Neuronal stem cell (in vitro differentiated cells): Measurements from ENCODE around the gene ARMH4.
A peak's percentile ranks its signal among the peaks of the same experiment; 100 is the strongest.

Experiments
- DNase-seq: peaks from one replicate; pipeline ENCODE4 v3.0.0-alpha.2; 2013; ENCODE audit warnings: low spot score
- H2AFZ ChIP-seq: one replicate; pipeline ENCODE4 v1.6.1; 2013; ENCODE audit warnings: mild to moderate bottlenecking, low read length, inconsistent platforms
- H2AK5ac ChIP-seq: 2 replicates; pipeline ENCODE4 v1.6.1; 2013; ENCODE audit warnings: low read depth, mild to moderate bottlenecking, inconsistent platforms, low read length, moderate library complexity, mixed read lengths
- H2BK120ac ChIP-seq: 2 replicates; pipeline ENCODE4 v1.6.1; 2013; ENCODE audit warnings: low read depth, mild to moderate bottlenecking, inconsistent platforms, low read length, moderate library complexity, mixed read lengths
- H2BK12ac ChIP-seq: one replicate; pipeline ENCODE4 v1.6.1; 2013; ENCODE audit warnings: low read length, inconsistent platforms
- H2BK15ac ChIP-seq: 2 replicates; pipeline ENCODE4 v1.6.1; 2013; ENCODE audit warnings: mild to moderate bottlenecking, low read length, inconsistent platforms, mixed read lengths
- H2BK5ac ChIP-seq: one replicate; pipeline ENCODE4 v1.6.1; 2013; ENCODE audit warnings: inconsistent platforms, mild to moderate bottlenecking, low read length, moderate library complexity
- H3K14ac ChIP-seq: one replicate; pipeline ENCODE4 v1.6.1; 2013; ENCODE audit warnings: low read length, inconsistent platforms
- H3K18ac ChIP-seq: 2 replicates; pipeline ENCODE4 v1.6.1; 2013; ENCODE audit warnings: low read length, inconsistent platforms
- H3K23ac ChIP-seq: 2 replicates; pipeline ENCODE4 v1.6.1; 2013; ENCODE audit warnings: low read depth, mild to moderate bottlenecking, mixed read lengths, low read length, inconsistent platforms; ENCODE audit not compliant: poor library complexity
- H3K27ac ChIP-seq: replicated peaks from 3 replicates; pipeline ENCODE4 v1.5.1; 2013; ENCODE audit warnings: low read length, inconsistent platforms
- H3K27me3 ChIP-seq, 3 experiments: 2 replicates each; pipeline ENCODE4 v1.6.1; 2013; ENCODE audit warnings: low read length in 3 of 3, mild to moderate bottlenecking in 2 of 3, inconsistent platforms in 1 of 3, low read depth in 1 of 3, mixed read lengths in 1 of 3, moderate library complexity in 1 of 3; ENCODE audit not compliant: control insufficient read depth in 3 of 3, insufficient read depth in 3 of 3
- H3K36me3 ChIP-seq, 2 donors: replicated peaks in 1 of 2; 2 replicates each; pipeline ENCODE4 v1.6.1; 2013; ENCODE audit warnings: low read length in 2 of 2; ENCODE audit not compliant: control insufficient read depth in 2 of 2, insufficient read depth in 2 of 2
- H3K4ac ChIP-seq: 2 replicates; pipeline ENCODE4 v1.6.1; 2013; ENCODE audit warnings: inconsistent platforms, mild to moderate bottlenecking, low read length, moderate library complexity
- H3K4me1 ChIP-seq, 2 donors: 1 replicate in 1 of 2; 2 replicates in 1 of 2; pipeline ENCODE4 v1.6.1; 2013; ENCODE audit warnings: low read length in 2 of 2, low read depth in 1 of 2; ENCODE audit not compliant: control insufficient read depth in 2 of 2, insufficient read depth in 1 of 2
- H3K4me2 ChIP-seq: one replicate; pipeline ENCODE4 v1.6.1; 2013; ENCODE audit warnings: mild to moderate bottlenecking, low read length, inconsistent platforms; ENCODE audit not compliant: insufficient read depth, poor library complexity, severe bottlenecking
- H3K4me3 ChIP-seq, 2 donors: 2 replicates each; pipeline ENCODE4 v1.5.1; 2013; ENCODE audit warnings: low read length in 2 of 2, mild to moderate bottlenecking in 2 of 2, inconsistent platforms in 1 of 2, moderate library complexity in 1 of 2
- H3K79me1 ChIP-seq: one replicate; pipeline ENCODE4 v1.6.1; 2013; ENCODE audit warnings: low read depth, mild to moderate bottlenecking, inconsistent platforms, low read length, moderate library complexity
- H3K9ac ChIP-seq: one replicate; pipeline ENCODE4 v1.6.1; 2013; ENCODE audit warnings: mild to moderate bottlenecking, low read depth, low read length, inconsistent platforms; ENCODE audit not compliant: poor library complexity
- H3K9me3 ChIP-seq, 2 donors: replicated peaks in 1 of 2; 2 replicates each; pipeline versions ENCODE3 to v1.6.1; 2013; ENCODE audit warnings: low read length in 2 of 2, mild to moderate bottlenecking in 2 of 2, inconsistent platforms in 1 of 2, low read depth in 1 of 2, mixed read lengths in 1 of 2, moderate library complexity in 1 of 2; ENCODE audit not compliant: control insufficient read depth in 2 of 2, insufficient read depth in 1 of 2
- H4K8ac ChIP-seq: one replicate; pipeline ENCODE4 v1.6.1; 2013; ENCODE audit warnings: low read depth, mild to moderate bottlenecking, inconsistent platforms, low read length, moderate library complexity
- H4K91ac ChIP-seq: one replicate; pipeline ENCODE4 v1.6.1; 2013; ENCODE audit warnings: low read length, low read depth, mild to moderate bottlenecking, inconsistent platforms; ENCODE audit not compliant: poor library complexity
- WGBS, 2 donors: extraction: QIAGEN DNeasy Blood & Tissue Kit; methylation state at CpG; one replicate each; pipeline ENCODE4 v1.1.7; 2013; ENCODE audit warnings: missing lambda C conversion rate in 2 of 2, mixed read lengths in 1 of 2; ENCODE audit not compliant: insufficient read length in 2 of 2, insufficient replicate concordance in 1 of 2; ENCODE audit errors: extremely low coverage in 2 of 2; 5-methylcytosine and 5-hydroxymethylcytosine counted together

The ARMH4 gene

DNA sequence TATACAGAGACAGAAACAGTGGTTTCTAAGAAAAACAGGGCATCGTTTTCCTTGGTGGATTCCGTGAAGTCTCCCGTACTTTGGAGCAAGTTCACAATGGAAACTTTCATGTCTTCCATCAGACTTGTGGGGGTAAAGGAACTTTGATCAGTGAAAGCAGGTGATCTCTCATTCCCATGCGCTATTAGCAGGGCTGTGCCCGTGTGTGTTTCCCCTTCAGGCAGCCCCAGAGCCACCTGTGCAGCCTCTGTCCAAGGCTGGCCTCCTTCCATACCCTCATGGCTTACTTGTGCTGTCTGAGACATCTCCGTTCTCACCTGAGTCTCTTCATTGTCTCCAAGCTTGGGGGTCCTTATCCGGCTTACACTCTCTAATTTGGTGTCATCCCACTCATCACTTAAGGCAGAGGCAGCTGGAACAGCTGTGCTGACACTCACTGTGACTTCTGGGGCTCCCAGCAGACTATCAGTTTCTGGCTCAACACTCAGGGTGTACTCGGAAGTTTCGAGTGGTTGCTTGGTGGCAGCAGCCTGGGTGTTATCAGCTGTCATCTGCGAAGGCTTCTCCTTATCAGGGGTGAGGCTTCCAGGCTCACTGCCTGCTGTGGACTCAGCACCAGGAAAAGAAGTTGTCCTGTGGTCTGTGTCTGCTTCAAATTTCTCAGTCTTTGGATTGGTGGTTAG lies 13.8 kb downstream of the ARMH4 start:
- Histone ChIP-seq H3K23ac (no peak overlapping the region), H2BK15ac (no peak overlapping the region), H3K27me3 (no peaks in the 10 kb centered on the region), H3K36me3 (peaks cover 7 to 14% of the 10 kb centered on the region in 2 donors), H3K14ac (no peak overlapping the region), H3K4me2 (no peak overlapping the region), H4K8ac (peak overlapping the region; percentile 24), H3K27ac (no peak overlapping the region), H2BK5ac (no peak overlapping the region), H4K91ac (no peak overlapping the region), H3K9ac (no peak overlapping the region), H2BK120ac (no peak overlapping the region), H2BK12ac (no peak overlapping the region), H2AK5ac (no peak overlapping the region), H3K9me3 (no peaks in the 10 kb centered on the region), H3K18ac (no peak overlapping the region), H2AFZ (no peak overlapping the region), H3K79me1 (no peaks in the 10 kb centered on the region), H3K4me3 (no peak overlapping the region), H3K4me1 (no peaks in the 10 kb centered on the region), H3K4ac (no peak overlapping the region)
- no peak for DNase-seq
- no CpG with 5 or more reads among the region's 10 CpGs for WGBS, 2 donors

DNA sequence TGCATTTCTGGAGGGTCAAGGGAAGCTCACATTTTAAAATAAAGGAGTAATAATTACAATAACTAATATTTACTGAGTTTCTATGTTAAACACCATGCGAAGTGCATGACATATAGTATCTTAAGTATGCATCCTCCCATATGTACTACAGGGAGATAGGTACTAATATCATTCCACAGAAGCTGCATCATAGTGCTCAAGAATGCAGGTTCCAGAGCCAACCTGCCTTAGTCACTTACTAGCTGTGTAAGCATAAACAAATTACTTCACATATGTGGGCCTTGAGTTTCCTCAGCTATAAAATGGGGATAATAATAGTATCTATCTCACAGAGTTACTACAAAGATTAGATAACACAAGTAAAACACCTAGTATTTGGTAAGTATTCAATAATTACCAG lies 18.3 kb downstream of the ARMH4 start:
- Histone ChIP-seq H3K9me3 (no peaks in the 10 kb centered on the region), H2AK5ac (no peak overlapping the region), H4K91ac (no peak overlapping the region), H4K8ac (no peak overlapping the region), H2BK15ac (no peak overlapping the region), H3K4me3 (no peak overlapping the region), H3K27me3 (no peaks in the 10 kb centered on the region), H2AFZ (no peak overlapping the region), H3K23ac (no peak overlapping the region), H3K79me1 (no peaks in the 10 kb centered on the region), H3K4me1 (no peaks in the 10 kb centered on the region), H2BK5ac (no peak overlapping the region), H3K36me3 (peaks cover 6 to 32% of the 10 kb centered on the region in 2 donors), H2BK12ac (no peak overlapping the region), H2BK120ac (no peak overlapping the region), H3K9ac (no peak overlapping the region), H3K18ac (no peak overlapping the region), H3K4me2 (no peak overlapping the region), H3K27ac (no peak overlapping the region), H3K14ac (no peak overlapping the region), H3K4ac (no peak overlapping the region)
- DNase-seq = no peak
- WGBS, 2 donors = no CpG with 5 or more reads among the region's 1 CpG

DNA sequence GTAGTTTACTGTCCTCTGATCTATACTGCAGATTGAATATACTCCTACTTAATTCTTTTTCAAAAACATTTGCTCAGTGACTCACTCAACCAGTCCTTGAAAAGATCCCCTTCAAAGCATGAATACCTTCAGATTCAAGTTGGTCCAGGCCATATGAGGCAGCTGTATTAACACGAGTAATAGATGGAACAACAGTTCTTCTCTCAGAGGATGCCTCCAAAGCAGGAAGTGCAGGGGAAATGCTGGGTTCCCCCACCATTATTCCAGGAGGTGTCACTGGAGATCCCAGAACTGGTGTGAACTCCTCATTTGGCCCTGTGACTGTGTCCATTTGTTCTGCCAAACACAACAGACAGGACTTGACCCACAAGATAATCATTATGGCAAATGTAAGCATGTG lies 20.6 kb downstream of the ARMH4 start:
- no peak overlapping the region for H2BK12ac ChIP-seq
- no peaks in the 10 kb centered on the region for H3K27me3 ChIP-seq
- H3K4me3 ChIP-seq = no peak overlapping the region
- H2BK120ac ChIP-seq = no peak overlapping the region
- no peak overlapping the region for H3K23ac ChIP-seq
- no peak overlapping the region for H3K14ac ChIP-seq
- H3K27ac ChIP-seq = no peak overlapping the region
- H3K9me3 ChIP-seq = no peaks in the 10 kb centered on the region
- no peak overlapping the region for H2AK5ac ChIP-seq
- no peaks in the 10 kb centered on the region for H3K79me1 ChIP-seq
- no peak overlapping the region for H4K8ac ChIP-seq
- no peak overlapping the region for H3K18ac ChIP-seq
- H3K36me3 ChIP-seq = peaks cover 2 to 25% of the 10 kb centered on the region in 2 donors
- no peak overlapping the region for H3K4me2 ChIP-seq
- DNase-seq = no peak
- no peak overlapping the region for H2BK15ac ChIP-seq
- no peak overlapping the region for H3K4ac ChIP-seq
- no peak overlapping the region for H2AFZ ChIP-seq
- H3K4me1 ChIP-seq = no peaks in the 10 kb centered on the region
- no CpG with 5 or more reads among the region's 1 CpG for WGBS, 2 donors
- no peak overlapping the region for H4K91ac ChIP-seq
- H3K9ac ChIP-seq = no peak overlapping the region
- no peak overlapping the region for H2BK5ac ChIP-seq

DNA sequence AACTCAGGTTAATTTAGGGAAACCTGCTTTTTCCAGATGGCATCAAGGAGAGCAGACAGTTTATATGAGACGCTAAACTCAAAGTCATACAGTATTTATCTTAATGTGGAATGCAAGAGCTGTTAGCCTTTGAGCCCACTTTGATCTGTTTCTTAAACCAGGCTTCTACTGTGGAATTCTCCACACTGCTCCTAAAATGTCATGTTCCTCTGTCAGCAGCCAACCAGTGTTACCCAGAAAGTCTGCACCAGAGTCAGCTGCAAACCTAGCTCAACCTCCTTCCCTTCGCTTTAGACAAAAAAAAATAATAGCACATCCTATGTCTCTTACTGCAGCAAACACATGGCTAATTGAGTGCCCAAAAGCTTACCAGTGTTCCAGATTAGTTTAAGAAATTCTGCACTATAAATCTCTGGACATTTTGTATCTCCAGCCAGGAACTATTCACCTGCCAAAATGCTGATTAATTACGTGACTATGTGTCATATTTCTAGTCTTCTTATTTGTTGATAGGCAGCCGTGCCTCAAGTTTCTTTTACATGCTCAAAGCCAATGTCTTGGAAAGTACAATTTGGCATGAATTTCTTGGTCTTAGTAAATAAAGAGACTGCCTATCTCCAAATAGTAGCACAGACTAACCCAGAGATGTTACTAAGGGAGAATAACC lies 21.8 kb downstream of the ARMH4 start:
- no peak overlapping the region for H3K27ac ChIP-seq
- no peak overlapping the region for H3K4me3 ChIP-seq
- DNase-seq = no peak
- no peaks in the 10 kb centered on the region for H3K4me1 ChIP-seq
- H3K4ac ChIP-seq = no peak overlapping the region
- peaks cover 0 to 4% of the 10 kb centered on the region in 2 donors for H3K9me3 ChIP-seq
- H4K91ac ChIP-seq = no peak overlapping the region
- H3K4me2 ChIP-seq = no peak overlapping the region
- no peak overlapping the region for H3K9ac ChIP-seq
- H3K36me3 ChIP-seq = peaks cover 3 to 25% of the 10 kb centered on the region in 2 donors
- no peaks in the 10 kb centered on the region for H3K79me1 ChIP-seq
- H2BK12ac ChIP-seq = no peak overlapping the region
- H3K14ac ChIP-seq = no peak overlapping the region
- H2BK5ac ChIP-seq = no peak overlapping the region
- H3K27me3 ChIP-seq = no peaks in the 10 kb centered on the region
- no peak overlapping the region for H3K18ac ChIP-seq
- no peak overlapping the region for H2BK120ac ChIP-seq
- H4K8ac ChIP-seq = no peak overlapping the region
- WGBS, 2 donors = no CpG with 5 or more reads among the region's 4 CpGs
- H2AK5ac ChIP-seq = no peak overlapping the region
- no peak overlapping the region for H2AFZ ChIP-seq
- H3K23ac ChIP-seq = no peak overlapping the region
- H2BK15ac ChIP-seq = no peak overlapping the region
